Astrocyte of the cerebellum (primary cell): ENCODE measurements around the gene F10.

Experiments used
- DNase-seq: peaks from one replicate; pipeline ENCODE4 v3.0.0-alpha.2; 2011; ENCODE audit warnings: low read depth
- H3K4me3 ChIP-seq: 2 replicates; pipeline ENCODE4 v1.5.1; 2011; ENCODE audit warnings: mild to moderate bottlenecking, low read depth, low read length, moderate library complexity
- CTCF ChIP-seq: IDR thresholded peaks from 2 replicates; pipeline ENCODE4 v1.5.1; 2012; ENCODE audit warnings: low read length, low read depth, moderate library complexity, mild to moderate bottlenecking; ENCODE audit errors: missing control alignments
- in situ Hi-C: cut with HindIII; loops from 2 replicates; pipeline ENCODE4 v1.10.0; 2017; ENCODE audit warnings: low sequenced_read_pairs

Gene F10

GRCh38 chr13:113140677-113141600 lies 18.3 kb downstream of the F10 start:
- H3K4me3 ChIP-seq, result no peak overlapping the region
- TF ChIP-seq CTCF, result no peak
- in situ Hi-C loops, result loop anchor here (10.0 kb wide), 1 partner anchor 66 kb away; no protein-coding TSS in a partner anchor
- DNase-seq, result no peak

- in situ Hi-C loops, result loop anchor here (10.0 kb wide), 1 partner anchor 67 kb away; no protein-coding TSS in a partner anchor
- TF ChIP-seq CTCF, result no peak
- no peak for DNase-seq
- no peak overlapping the region for H3K4me3 ChIP-seq
Observed at GRCh38 chr13:113141601-113141970, 19.0 kb downstream of the F10 start.

- TF ChIP-seq CTCF, result no peak
Observed at GRCh38 chr13:113142876-113143275, 20.3 kb downstream of the F10 start.

GRCh38 chr13:113143466-113144254 lies 21.1 kb downstream of the F10 start:
- no peak for TF ChIP-seq CTCF
- H3K4me3 ChIP-seq, result no peak overlapping the region
- DNase-seq, result no peak
- in situ Hi-C loops, result loop anchor here (10.0 kb wide), 1 partner anchor 69 kb away; no protein-coding TSS in a partner anchor

More at GRCh38 chr13:113142876-113143275, 20.3 kb downstream of the F10 start:
- in situ Hi-C loops, result loop anchor here (10.0 kb wide), 1 partner anchor 68 kb away; no protein-coding TSS in a partner anchor
- H3K4me3 ChIP-seq, result no peak overlapping the region
- DNase-seq, result no peak

GRCh38 chr13:113144255-113144629 lies 21.6 kb downstream of the F10 start:
- no peak for TF ChIP-seq CTCF
- H3K4me3 ChIP-seq, result no peak overlapping the region
- no peak for DNase-seq
- in situ Hi-C loops, result loop anchor here (10.0 kb wide), 1 partner anchor 69 kb away; no protein-coding TSS in a partner anchor

GRCh38 chr13:113145496-113145895 lies 22.9 kb downstream of the F10 start:
- in situ Hi-C loops, result loop anchor here (10.0 kb wide), 1 partner anchor 71 kb away; no protein-coding TSS in a partner anchor
- H3K4me3 ChIP-seq, result no peak overlapping the region
- no peak for DNase-seq
- TF ChIP-seq CTCF, result no peak
